Gastrocnemius medialis (tissue), 4 donors: Measurements from ENCODE around the gene FHOD3.

Experiments used
- POLR2A ChIP-seq, 2 donors: fragments of 450-650 bp; IDR thresholded peaks; one replicate each; pipeline ENCODE4 v1.6.1; 2017; ENCODE audit warnings: antibody characterized with exemption in 2 of 2, mild to moderate bottlenecking in 2 of 2, moderate library complexity in 2 of 2
- TF ChIP-seq, protein P1 (sequence below), 5 experiments: fragments of 450-650 bp in 3 of 5; fragments of 200-600 bp in 2 of 5; sonication (generic) in 2 of 5; IDR thresholded peaks in 4 of 5; conservative IDR thresholded peaks in 1 of 5; 1 replicate in 4 of 5; 2 replicates in 1 of 5; pipeline ENCODE4 v1.5.1; 2016 to 2019; ENCODE audit warnings: antibody characterized with exemption in 5 of 5, mild to moderate bottlenecking in 3 of 5, moderate library complexity in 3 of 5

DNA sequence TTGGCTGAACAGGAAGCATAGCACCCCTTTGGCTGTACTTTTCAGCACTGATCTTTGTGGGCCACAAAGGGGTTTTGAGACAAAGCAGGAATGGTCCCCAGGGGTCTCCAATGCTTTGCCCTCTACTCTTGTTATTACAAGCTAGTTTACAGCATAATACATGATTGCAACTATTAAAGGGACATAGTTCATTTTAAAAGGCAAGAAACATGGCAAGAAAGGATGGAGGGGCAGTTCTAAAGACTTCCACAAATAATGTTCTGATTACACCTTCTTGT lies 196.6 kb downstream of the FHOD3 start:
- TF ChIP-seq, protein P1, sequence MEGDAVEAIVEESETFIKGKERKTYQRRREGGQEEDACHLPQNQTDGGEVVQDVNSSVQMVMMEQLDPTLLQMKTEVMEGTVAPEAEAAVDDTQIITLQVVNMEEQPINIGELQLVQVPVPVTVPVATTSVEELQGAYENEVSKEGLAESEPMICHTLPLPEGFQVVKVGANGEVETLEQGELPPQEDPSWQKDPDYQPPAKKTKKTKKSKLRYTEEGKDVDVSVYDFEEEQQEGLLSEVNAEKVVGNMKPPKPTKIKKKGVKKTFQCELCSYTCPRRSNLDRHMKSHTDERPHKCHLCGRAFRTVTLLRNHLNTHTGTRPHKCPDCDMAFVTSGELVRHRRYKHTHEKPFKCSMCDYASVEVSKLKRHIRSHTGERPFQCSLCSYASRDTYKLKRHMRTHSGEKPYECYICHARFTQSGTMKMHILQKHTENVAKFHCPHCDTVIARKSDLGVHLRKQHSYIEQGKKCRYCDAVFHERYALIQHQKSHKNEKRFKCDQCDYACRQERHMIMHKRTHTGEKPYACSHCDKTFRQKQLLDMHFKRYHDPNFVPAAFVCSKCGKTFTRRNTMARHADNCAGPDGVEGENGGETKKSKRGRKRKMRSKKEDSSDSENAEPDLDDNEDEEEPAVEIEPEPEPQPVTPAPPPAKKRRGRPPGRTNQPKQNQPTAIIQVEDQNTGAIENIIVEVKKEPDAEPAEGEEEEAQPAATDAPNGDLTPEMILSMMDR (IDR thresholded peaks at IDR 0.05 in 4 of 5, conservative IDR thresholded peaks at IDR 0.05 in 1 of 5), result no peak
- TF ChIP-seq POLR2A (IDR thresholded peaks at IDR 0.05), result no peak
